CD4-positive, alpha-beta T cell (primary cell): Measurements from ENCODE around the gene DYNLT2. TPM values are rescaled to one million over a fixed set of nuclear protein-coding genes. Genes with fewer than 3 reads are reported as not detected.

Experiments used
- ATAC-seq: fragments of 200-7000 bp; cut with Tn5 transposase; one replicate; pipeline ENCODE4 v1.10.0; 2022; ENCODE audit warnings: mild to moderate bottlenecking; ENCODE audit not compliant: poor library complexity
- CTCF ChIA-PET: fragments of 350-600 bp; sonication (Branson Sonifier 250); formaldehyde crosslinking; loops from one replicate; lab custom pipeline; 2021; ENCODE audit warnings: antibody characterized with exemption, inconsistent platforms; lab: Charles Lee
- POLR2A ChIA-PET: fragments of 350-600 bp; sonication (Branson Sonifier 250); formaldehyde crosslinking; loops from one replicate; lab custom pipeline; 2021; ENCODE audit warnings: antibody characterized with exemption, inconsistent platforms; lab: Charles Lee
- DNase-seq, 14 experiments: peaks; one replicate each; pipeline ENCODE4 v3.0.0-alpha.2; 2013 to 2020; ENCODE audit warnings: mixed read lengths in 2 of 14
- H3K27ac ChIP-seq, 2 donors: one replicate each; pipeline versions ENCODE4 v1.5.1 to v1.7.0; 2013; ENCODE audit warnings: low read length in 2 of 2, low read depth in 1 of 2, mild to moderate bottlenecking in 1 of 2
- H3K27me3 ChIP-seq, 2 experiments: 1 replicate in 1 of 2; 2 replicates in 1 of 2; pipeline versions ENCODE4 v1.6.1 to v1.7.0; 2013; ENCODE audit warnings: low read length in 2 of 2, control low read depth in 1 of 2, mild to moderate bottlenecking in 1 of 2, moderate library complexity in 1 of 2; ENCODE audit not compliant: insufficient read depth in 2 of 2, control insufficient read depth in 1 of 2
- H3K36me3 ChIP-seq: one replicate; pipeline ENCODE4 v1.6.1; 2013; ENCODE audit warnings: low read length, control low read depth; ENCODE audit not compliant: insufficient read depth
- H3K4me1 ChIP-seq: one replicate; pipeline ENCODE4 v1.6.1; 2013; ENCODE audit warnings: low read length, control low read depth; ENCODE audit not compliant: insufficient read depth
- H3K4me3 ChIP-seq: one replicate; pipeline ENCODE4 v1.5.1; 2013; ENCODE audit warnings: mild to moderate bottlenecking, low read length, moderate library complexity
- H3K9me3 ChIP-seq, 2 experiments: 1 replicate in 1 of 2; 2 replicates in 1 of 2; pipeline versions ENCODE4 v1.6.1 to v1.7.0; 2013; ENCODE audit warnings: low read length in 2 of 2, mild to moderate bottlenecking in 2 of 2, control low read depth in 1 of 2, moderate library complexity in 1 of 2; ENCODE audit not compliant: control insufficient read depth in 1 of 2, insufficient read depth in 1 of 2
- H3K27ac Mint-ChIP-seq: one replicate; pipeline ENCODE4 v1.8.0; 2020; ENCODE audit warnings: mixed read lengths
- H3K27me3 Mint-ChIP-seq: one replicate; pipeline ENCODE4 v1.8.0; 2021; ENCODE audit warnings: mixed read lengths
- H3K36me3 Mint-ChIP-seq: one replicate; pipeline ENCODE4 v1.8.0; 2021; ENCODE audit warnings: low read depth, mixed read lengths
- H3K4me1 Mint-ChIP-seq: one replicate; pipeline ENCODE4 v1.8.0; 2021; ENCODE audit warnings: low read depth, mixed read lengths
- H3K4me3 Mint-ChIP-seq: one replicate; pipeline ENCODE4 v1.8.0; 2020; ENCODE audit warnings: mild to moderate bottlenecking, mixed read lengths
- H3K9me3 Mint-ChIP-seq: one replicate; pipeline ENCODE4 v1.8.0; 2020; ENCODE audit warnings: mixed read lengths
- intact Hi-C, 2 experiments: fragments of 100-400 bp; cut with DNase I in 1 of 2; cut with micrococcal nuclease in 1 of 2; formaldehyde crosslinking; loops; one replicate each; pipeline versions ENCODE4 v1.15.1 to v1.9.0; 2023 to 2025; cut with DNase I, micrococcal nuclease
- total RNA-seq, 174 experiments: library from RNA in 2 of 174; stranded (reverse) in 2 of 174; gene quantifications; one replicate each; pipeline ENCODE4 v1.2.3 and lab custom pipeline; 2021 to 2026
- TF ChIP-seq, protein P1 (sequence below): fragments of 200-600 bp; IDR thresholded peaks from one replicate; pipeline ENCODE4 v1.8.0; 2022; ENCODE audit warnings: antibody characterized with exemption, mild to moderate bottlenecking

DYNLT2 gene
- total RNA-seq, 2 experiments from 2014 or later = 4.1 to 4.3 TPM

DNA sequence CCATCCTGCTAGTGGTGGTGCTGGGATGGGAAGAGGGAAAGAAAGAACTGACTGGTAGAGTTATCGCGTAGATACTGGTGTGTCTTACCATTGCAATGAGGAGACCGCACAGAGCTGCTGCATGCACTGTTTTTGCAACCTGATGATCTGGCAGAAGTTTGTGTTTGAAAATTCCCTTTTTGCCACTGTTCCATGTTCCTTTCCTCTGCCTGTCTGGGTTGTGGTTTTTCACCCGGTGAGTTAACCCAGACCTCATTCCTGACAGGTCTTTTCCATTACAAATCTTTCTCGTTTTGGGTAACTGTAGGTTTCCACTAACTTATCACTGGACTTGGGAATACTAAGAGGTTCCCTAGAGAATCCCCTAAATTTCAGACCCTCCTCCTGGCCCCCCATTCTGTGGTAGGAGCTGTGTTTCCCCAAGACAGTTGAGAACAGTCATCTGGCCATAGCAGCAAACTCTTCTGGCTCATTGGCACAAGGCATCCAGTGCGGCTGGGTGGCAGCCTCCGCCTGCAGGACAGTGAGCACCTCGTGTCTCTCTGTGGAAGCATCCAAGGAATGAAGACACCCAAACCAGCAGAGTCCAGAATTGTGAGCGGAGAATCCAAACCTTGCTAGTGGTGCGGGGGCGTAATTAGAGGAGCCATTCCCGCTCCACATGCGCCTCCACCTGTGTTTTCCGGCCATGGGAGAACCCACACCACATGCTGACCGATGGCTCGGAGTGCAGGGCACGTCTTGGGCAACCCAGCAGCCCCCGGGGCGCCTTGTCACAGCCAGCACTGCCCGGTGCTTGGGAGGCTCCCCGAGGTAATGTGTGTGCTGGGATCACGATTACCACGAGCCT, 32.8 kb upstream of the DYNLT2 start:
- peaks cover 34% of the 10 kb centered on the region for H3K36me3 Mint-ChIP-seq
- Histone ChIP-seq H3K27ac (no peak overlapping the region), H3K4me3 (no peak overlapping the region), H3K9me3 (peaks cover 0 to 5% of the 10 kb centered on the region in 2 experiments), H3K27me3 (no peaks in the 10 kb centered on the region), H3K4me1 (no peaks in the 10 kb centered on the region), H3K36me3 (peaks cover 10% of the 10 kb centered on the region)
- TF ChIP-seq, protein P1, sequence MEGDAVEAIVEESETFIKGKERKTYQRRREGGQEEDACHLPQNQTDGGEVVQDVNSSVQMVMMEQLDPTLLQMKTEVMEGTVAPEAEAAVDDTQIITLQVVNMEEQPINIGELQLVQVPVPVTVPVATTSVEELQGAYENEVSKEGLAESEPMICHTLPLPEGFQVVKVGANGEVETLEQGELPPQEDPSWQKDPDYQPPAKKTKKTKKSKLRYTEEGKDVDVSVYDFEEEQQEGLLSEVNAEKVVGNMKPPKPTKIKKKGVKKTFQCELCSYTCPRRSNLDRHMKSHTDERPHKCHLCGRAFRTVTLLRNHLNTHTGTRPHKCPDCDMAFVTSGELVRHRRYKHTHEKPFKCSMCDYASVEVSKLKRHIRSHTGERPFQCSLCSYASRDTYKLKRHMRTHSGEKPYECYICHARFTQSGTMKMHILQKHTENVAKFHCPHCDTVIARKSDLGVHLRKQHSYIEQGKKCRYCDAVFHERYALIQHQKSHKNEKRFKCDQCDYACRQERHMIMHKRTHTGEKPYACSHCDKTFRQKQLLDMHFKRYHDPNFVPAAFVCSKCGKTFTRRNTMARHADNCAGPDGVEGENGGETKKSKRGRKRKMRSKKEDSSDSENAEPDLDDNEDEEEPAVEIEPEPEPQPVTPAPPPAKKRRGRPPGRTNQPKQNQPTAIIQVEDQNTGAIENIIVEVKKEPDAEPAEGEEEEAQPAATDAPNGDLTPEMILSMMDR = no peak
- ChIA-PET POLR2A (no interaction called here), CTCF (no interaction called here)
- no peak for ATAC-seq
- H3K4me1 Mint-ChIP-seq = no peaks in the 10 kb centered on the region
- H3K4me3 Mint-ChIP-seq = no peak overlapping the region
- intact Hi-C loops = no loop called here
- H3K27me3 Mint-ChIP-seq = no peaks in the 10 kb centered on the region
- DNase-seq = no peak
- H3K27ac Mint-ChIP-seq = no peak overlapping the region
- H3K9me3 Mint-ChIP-seq = no peaks in the 10 kb centered on the region

DNA sequence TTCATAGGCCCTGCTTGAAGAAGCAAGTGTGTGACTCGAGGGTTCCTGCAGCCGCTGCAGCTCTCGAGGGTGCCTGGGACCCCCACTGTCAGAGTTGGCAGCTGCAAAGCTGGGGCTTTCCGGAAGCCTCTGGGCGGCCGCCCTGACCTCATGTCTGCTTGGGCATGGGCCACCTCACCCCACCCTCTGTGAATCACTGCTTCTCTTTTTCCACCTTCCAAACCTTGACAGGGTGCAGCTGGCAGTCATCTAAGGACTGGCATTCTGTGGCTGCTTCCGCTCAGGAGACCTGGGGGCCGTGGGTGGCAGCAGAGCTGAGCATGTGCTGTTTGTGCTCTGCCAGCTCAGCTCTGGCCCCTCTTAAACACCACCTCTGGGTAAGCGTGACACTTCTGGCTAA, 32.0 kb upstream of the DYNLT2 start:
- Mint-ChIP-seq H3K9me3 (no peaks in the 10 kb centered on the region), H3K27ac (no peak overlapping the region)
- CTCF ChIA-PET = no interaction called here

DNA sequence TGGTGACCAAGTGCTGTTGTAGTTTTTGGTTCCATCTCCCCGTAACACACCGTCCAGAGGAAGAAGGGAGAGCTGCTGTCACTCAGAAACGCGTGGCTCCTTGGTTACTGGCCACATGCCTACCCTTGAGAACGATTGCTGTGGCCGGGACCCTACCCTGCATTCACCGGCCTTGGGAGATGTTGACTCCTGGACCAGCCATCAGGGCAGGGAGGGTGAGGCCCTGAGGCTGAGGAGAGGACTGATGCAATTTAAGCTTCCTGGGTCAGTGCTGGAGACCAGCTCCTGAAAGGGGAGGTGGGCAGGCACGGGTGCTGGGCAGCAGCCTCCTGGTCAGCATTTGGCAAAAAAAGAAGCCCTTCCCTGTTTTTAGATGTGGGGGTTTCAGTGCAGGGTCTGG, 31.6 kb upstream of the DYNLT2 start:
- Histone ChIP-seq H3K27ac (no peak overlapping the region), H3K4me1 (no peaks in the 10 kb centered on the region), H3K36me3 (peaks cover 14% of the 10 kb centered on the region), H3K27me3 (no peaks in the 10 kb centered on the region), H3K9me3 (peaks cover 0 to 5% of the 10 kb centered on the region in 2 experiments), H3K4me3 (no peak overlapping the region)
- DNase-seq (no peak), ATAC-seq (no peak)
- H3K4me1 Mint-ChIP-seq = no peaks in the 10 kb centered on the region
- peaks cover 46% of the 10 kb centered on the region for H3K36me3 Mint-ChIP-seq
- ChIA-PET CTCF (no interaction called here), POLR2A (no interaction called here)
- no peaks in the 10 kb centered on the region for H3K27me3 Mint-ChIP-seq
- no peak overlapping the region for H3K27ac Mint-ChIP-seq
- H3K4me3 Mint-ChIP-seq = no peak overlapping the region
- no peaks in the 10 kb centered on the region for H3K9me3 Mint-ChIP-seq
- intact Hi-C loops = no loop called here
- TF ChIP-seq, protein P1 = no peak

More for the DNA sequence above, 32.0 kb upstream of the DYNLT2 start:
- Histone ChIP-seq H3K27me3 (no peaks in the 10 kb centered on the region), H3K9me3 (peaks cover 0 to 5% of the 10 kb centered on the region in 2 experiments), H3K4me1 (no peaks in the 10 kb centered on the region), H3K27ac (no peak overlapping the region), H3K36me3 (peaks cover 14% of the 10 kb centered on the region), H3K4me3 (no peak overlapping the region)
- POLR2A ChIA-PET = no interaction called here
- ATAC-seq (no peak), DNase-seq (no peak)
- no peaks in the 10 kb centered on the region for H3K4me1 Mint-ChIP-seq
- no peak overlapping the region for H3K4me3 Mint-ChIP-seq
- H3K36me3 Mint-ChIP-seq = peaks cover 41% of the 10 kb centered on the region
- no peaks in the 10 kb centered on the region for H3K27me3 Mint-ChIP-seq
- TF ChIP-seq, protein P1 = no peak
- intact Hi-C loops = no loop called here
